Omental fat pad (tissue), 4 donors: ENCODE data around the gene ACYP1. TPM values are rescaled to one million over a fixed set of nuclear protein-coding genes. Genes with fewer than 3 reads are reported as not detected.
"Not testable (repeated sequence)": the region's sequence is repeated elsewhere in the genome, so short reads cannot be mapped to it uniquely, and the experiment has no call there.

Source experiments
- ATAC-seq: fragments of 150-250 bp; one replicate; pipeline ENCODE4 v1.9.1; 2016; ENCODE audit warnings: mild to moderate bottlenecking, moderate library complexity; ENCODE audit not compliant: low FRiP score
- DNase-seq: peaks from one replicate; pipeline ENCODE4 v3.0.0-alpha.2; 2019; ENCODE audit warnings: low spot score
- total RNA-seq, 4 donors: library from RNA; depleted of rRNA; stranded (reverse); fragments of >200 nt; gene quantifications; one replicate each; pipeline ENCODE4 v1.1.0, GENCODE V29; 2016
- TF ChIP-seq, protein P1 (sequence below), 3 donors: fragments of 450-650 bp; IDR thresholded peaks; one replicate each; pipeline ENCODE4 v1.5.1; 2016 to 2017; ENCODE audit warnings: antibody characterized with exemption in 3 of 3, mild to moderate bottlenecking in 3 of 3, moderate library complexity in 2 of 3

Gene ACYP1
- total RNA-seq, 4 donors from 2014 or later = 10.7 to 17.0 (median 13.2) TPM

GRCh38 chr14:75069811-75070145, 6.0 kb upstream of the ACYP1 start:
- peak; percentile 3 for ATAC-seq
- DNase-seq = no peak

GRCh38 chr14:75069121-75069810, 5.4 kb upstream of the ACYP1 start, which contains the start of gene ZC2HC1C:
TSS of gene ZC2HC1C (plus strand) at chr14:75069641. CDS start at chr14:75070574, 933 bp downstream.
- DNase-seq (peak; percentile 82), ATAC-seq (peak; percentile 97)
- TF ChIP-seq, protein P1, sequence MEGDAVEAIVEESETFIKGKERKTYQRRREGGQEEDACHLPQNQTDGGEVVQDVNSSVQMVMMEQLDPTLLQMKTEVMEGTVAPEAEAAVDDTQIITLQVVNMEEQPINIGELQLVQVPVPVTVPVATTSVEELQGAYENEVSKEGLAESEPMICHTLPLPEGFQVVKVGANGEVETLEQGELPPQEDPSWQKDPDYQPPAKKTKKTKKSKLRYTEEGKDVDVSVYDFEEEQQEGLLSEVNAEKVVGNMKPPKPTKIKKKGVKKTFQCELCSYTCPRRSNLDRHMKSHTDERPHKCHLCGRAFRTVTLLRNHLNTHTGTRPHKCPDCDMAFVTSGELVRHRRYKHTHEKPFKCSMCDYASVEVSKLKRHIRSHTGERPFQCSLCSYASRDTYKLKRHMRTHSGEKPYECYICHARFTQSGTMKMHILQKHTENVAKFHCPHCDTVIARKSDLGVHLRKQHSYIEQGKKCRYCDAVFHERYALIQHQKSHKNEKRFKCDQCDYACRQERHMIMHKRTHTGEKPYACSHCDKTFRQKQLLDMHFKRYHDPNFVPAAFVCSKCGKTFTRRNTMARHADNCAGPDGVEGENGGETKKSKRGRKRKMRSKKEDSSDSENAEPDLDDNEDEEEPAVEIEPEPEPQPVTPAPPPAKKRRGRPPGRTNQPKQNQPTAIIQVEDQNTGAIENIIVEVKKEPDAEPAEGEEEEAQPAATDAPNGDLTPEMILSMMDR (IDR thresholded peaks at IDR 0.05) = no peak

More at GRCh38 chr14:75069811-75070145, 6.0 kb upstream of the ACYP1 start:
- TF ChIP-seq, protein P1 (IDR thresholded peaks at IDR 0.05) = no peak

DNA sequence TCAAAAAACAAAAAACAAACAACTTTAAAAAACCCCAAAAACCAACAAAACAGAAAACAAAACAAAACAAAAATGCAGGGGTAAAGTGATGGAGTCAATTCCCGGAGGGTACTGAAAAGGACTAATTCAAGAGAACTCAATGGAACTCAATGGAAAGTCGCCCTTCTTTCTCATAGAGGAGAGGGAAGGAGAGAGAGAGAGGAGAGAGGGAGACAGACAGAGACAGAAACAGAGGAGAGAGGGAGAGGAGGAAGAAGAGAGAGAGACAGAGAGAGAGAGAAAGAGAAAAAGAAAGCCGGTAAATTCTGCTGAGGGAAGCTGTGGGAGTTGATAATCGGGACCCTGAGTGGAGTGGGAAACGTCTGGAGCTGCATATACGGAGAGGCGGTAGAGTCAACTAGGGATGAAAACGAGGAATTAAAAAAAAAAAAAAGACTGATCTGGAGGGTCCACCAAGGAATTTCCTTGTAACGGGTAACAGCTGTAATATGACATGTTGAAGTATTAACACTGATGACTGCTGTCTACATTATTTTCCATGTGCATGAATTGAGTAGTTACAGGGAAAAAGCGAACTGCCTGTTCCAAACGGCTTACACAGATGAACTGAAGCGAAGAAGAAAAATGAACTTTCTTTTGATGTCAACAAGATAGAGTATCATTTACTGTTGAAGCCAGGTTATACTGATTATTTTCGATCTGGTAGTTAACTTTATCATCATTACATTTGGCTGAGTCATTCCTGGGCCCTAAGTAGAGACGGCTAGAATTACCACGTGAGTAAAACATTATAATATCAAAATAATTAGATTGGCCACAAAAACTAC, 4.7 kb upstream of the ACYP1 start:
- DNase-seq = no peak
- TF ChIP-seq, protein P1 (IDR thresholded peaks at IDR 0.05) = no peak
- ATAC-seq = peak; percentile 49

GRCh38 chr14:75067765-75068164, 3.9 kb upstream of the ACYP1 start:
- ATAC-seq, DNase-seq: not testable (repeated sequence)

- no peak for ATAC-seq
- no peak for DNase-seq
- TF ChIP-seq, protein P1 (IDR thresholded peaks at IDR 0.05) = no peak
Observed at GRCh38 chr14:75067212-75067611, 3.4 kb upstream of the ACYP1 start.

GRCh38 chr14:75066691-75067090, 2.9 kb upstream of the ACYP1 start:
- DNase-seq = no peak
- TF ChIP-seq, protein P1 (IDR thresholded peaks at IDR 0.05) = no peak
- no peak for ATAC-seq

DNA sequence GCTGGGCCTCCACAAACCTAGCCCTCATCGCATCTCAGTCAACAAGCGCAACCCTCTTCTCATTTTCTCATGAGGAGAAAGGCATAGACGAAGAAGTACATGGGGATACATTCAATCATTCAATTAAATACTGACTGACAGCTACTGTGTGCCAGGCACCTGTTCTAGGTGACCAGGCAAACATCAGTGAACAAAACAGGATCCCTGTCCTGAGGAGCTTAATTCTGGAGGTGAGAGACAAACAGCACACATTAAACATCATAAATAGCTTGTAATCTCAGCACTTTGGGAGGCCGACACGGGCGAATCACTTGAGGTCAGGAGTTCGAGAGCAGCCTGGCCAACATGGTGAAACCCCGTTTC, 362 bp upstream of the ACYP1 start:
- TF ChIP-seq, protein P1 (IDR thresholded peaks at IDR 0.05) = no peak
- ATAC-seq (no peak), DNase-seq (no peak)
